ENCODE measurements around the gene BAX.

Gene BAX

GRCh38 chr19:48990400-48990799, 35.7 kb downstream of the BAX start:
- peaks cover 23% of the 10 kb centered on the region for H3K36me3 ChIP-seq
- TF ChIP-seq, protein P1, sequence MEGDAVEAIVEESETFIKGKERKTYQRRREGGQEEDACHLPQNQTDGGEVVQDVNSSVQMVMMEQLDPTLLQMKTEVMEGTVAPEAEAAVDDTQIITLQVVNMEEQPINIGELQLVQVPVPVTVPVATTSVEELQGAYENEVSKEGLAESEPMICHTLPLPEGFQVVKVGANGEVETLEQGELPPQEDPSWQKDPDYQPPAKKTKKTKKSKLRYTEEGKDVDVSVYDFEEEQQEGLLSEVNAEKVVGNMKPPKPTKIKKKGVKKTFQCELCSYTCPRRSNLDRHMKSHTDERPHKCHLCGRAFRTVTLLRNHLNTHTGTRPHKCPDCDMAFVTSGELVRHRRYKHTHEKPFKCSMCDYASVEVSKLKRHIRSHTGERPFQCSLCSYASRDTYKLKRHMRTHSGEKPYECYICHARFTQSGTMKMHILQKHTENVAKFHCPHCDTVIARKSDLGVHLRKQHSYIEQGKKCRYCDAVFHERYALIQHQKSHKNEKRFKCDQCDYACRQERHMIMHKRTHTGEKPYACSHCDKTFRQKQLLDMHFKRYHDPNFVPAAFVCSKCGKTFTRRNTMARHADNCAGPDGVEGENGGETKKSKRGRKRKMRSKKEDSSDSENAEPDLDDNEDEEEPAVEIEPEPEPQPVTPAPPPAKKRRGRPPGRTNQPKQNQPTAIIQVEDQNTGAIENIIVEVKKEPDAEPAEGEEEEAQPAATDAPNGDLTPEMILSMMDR (IDR thresholded peaks at IDR 0.05; ENCODE audit: low read depth, low read length) = no peak
- H3K9me3 ChIP-seq (ENCODE audit: severe bottlenecking) = no peaks in the 10 kb centered on the region
- H3K4me3 ChIP-seq (ENCODE audit: low read depth, low read length) = no peak overlapping the region
- no peaks in the 10 kb centered on the region for H3K27me3 ChIP-seq (ENCODE audit: insufficient read depth, low read depth, severe bottlenecking)
- no peak for DNase-seq
- peak overlapping the region; percentile 48 for H3K27ac ChIP-seq

GRCh38 chr19:48991011-48991609, 36.4 kb downstream of the BAX start:
- H3K27me3 ChIP-seq (ENCODE audit: insufficient read depth, low read depth, severe bottlenecking) = no peaks in the 10 kb centered on the region
- no peak for DNase-seq
- H3K4me3 ChIP-seq (ENCODE audit: low read depth, low read length) = no peak overlapping the region
- TF ChIP-seq, protein P1 (IDR thresholded peaks at IDR 0.05; ENCODE audit: low read depth, low read length) = no peak
- no peaks in the 10 kb centered on the region for H3K9me3 ChIP-seq (ENCODE audit: severe bottlenecking)
- peak overlapping the region; percentile 83; the same call in 1 of the 2 replicates for H3K27ac ChIP-seq
- H3K36me3 ChIP-seq = peaks cover 20% of the 10 kb centered on the region

- DNase-seq = peak; percentile 47
- Histone ChIP-seq H3K4me3 (ENCODE audit: low read depth, low read length) (peak overlapping the region; percentile 77), H3K36me3 (peaks cover 20% of the 10 kb centered on the region), H3K27me3 (ENCODE audit: insufficient read depth, low read depth, severe bottlenecking) (no peaks in the 10 kb centered on the region), H3K27ac (peak overlapping the region; percentile 83), H3K9me3 (ENCODE audit: severe bottlenecking) (no peaks in the 10 kb centered on the region)
- TF ChIP-seq, protein P1 (IDR thresholded peaks at IDR 0.05; ENCODE audit: low read depth, low read length) = no peak
These were observed 37.4 kb downstream of the BAX start for GRCh38 chr19:48991873-48992580.

GRCh38 chr19:48992581-48993174, 38.0 kb downstream of the BAX start:
- H3K4me3 ChIP-seq (ENCODE audit: low read depth, low read length) = peak overlapping the region; percentile 77
- TF ChIP-seq, protein P1 (IDR thresholded peaks at IDR 0.05; ENCODE audit: low read depth, low read length) = no peak
- no peak for DNase-seq
- peak overlapping the region; percentile 83 for H3K27ac ChIP-seq
- H3K9me3 ChIP-seq (ENCODE audit: severe bottlenecking) = no peaks in the 10 kb centered on the region
- H3K36me3 ChIP-seq = peaks cover 20% of the 10 kb centered on the region
- H3K27me3 ChIP-seq (ENCODE audit: insufficient read depth, low read depth, severe bottlenecking) = no peaks in the 10 kb centered on the region

DNA sequence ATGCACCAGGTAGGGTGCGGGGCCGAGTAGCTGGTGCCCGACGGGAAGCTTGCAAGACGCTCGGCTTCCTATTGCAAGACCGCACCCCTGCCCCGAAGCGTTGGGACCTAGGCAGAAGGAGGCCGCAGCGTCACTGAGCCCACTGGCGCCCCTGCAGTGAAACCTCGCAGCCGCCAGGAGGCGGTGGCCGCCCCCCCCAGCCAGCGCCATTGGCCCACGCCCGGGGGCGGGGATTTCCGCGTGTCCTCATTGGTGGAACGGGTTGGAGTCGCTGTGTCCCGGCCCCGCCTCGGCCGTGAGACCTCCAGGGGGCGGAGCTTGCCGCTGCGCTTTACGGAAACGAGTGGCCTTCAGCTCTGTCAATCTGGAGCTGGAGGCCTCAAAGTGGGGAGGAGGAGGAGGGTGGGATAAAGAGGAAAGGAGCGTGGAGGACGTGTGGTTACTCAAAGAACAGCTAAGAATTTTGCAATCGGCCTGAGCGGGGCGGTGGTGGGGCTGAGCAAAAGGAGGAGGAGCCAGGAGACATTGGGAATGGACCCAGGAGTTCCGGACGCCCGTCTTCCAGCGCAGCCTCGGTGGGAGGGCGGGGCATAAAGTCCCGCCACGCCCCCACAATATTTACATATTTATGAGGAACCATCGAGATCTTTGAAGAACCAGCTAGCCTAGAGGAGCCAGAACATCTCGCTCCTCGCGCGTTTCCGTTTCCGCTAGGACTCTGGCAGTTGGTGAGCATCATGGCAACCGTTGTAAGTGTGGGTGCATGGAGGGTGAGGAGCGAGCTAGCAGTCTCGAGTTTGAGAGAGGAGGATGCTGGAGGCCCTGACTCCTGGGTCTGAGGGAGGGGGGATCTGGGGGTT, 38.7 kb downstream of the BAX start, which contains the start of the genes GYS1 and RUVBL2:
GYS1 (minus strand) TSS at position 135 of the 860 bp plus-strand sequence. CDS start 197 bp downstream, outside the sequence.
RUVBL2 (plus strand) TSS at position 713 of the 860 bp plus-strand sequence; CDS start at position 738, 25 bp downstream.
- H3K4me3 ChIP-seq (ENCODE audit: low read depth, low read length) = peak within 1 kb of the TSS; percentile 77
- H3K27me3 ChIP-seq (ENCODE audit: insufficient read depth, low read depth, severe bottlenecking) = no peaks in the 10 kb centered on the region
- H3K9me3 ChIP-seq (ENCODE audit: severe bottlenecking) = no peaks in the 10 kb centered on the region
- peak; percentile 99 for DNase-seq
- peaks cover 15% of the 10 kb centered on the region for H3K36me3 ChIP-seq
- peak within 1 kb of the TSS; percentile 90 for H3K27ac ChIP-seq
- TF ChIP-seq, protein P1 (IDR thresholded peaks at IDR 0.05; ENCODE audit: low read depth, low read length) = peak; percentile 88
